ENCODE results near the gene TMOD1.

- TF ChIP-seq CTCF (conservative IDR thresholded peaks at IDR 0.05 in 1 of 2, IDR thresholded peaks at IDR 0.05 in 1 of 2; ENCODE audit: low read depth in 1 of 2, low read length in 2 of 2) (no peak), EZH2 (IDR thresholded peaks at IDR 0.05; ENCODE audit: low read length, missing control alignments) (no peak)
Observed at GRCh38 chr9:97500263-97500662, 1.2 kb upstream of the TMOD1 start.

All from fibroblast of lung (primary cell).